Posterior vena cava (tissue), 2 donors: ENCODE data around the gene SERPINB5. TPM values are rescaled to one million over a fixed set of nuclear protein-coding genes. Genes with fewer than 3 reads are reported as not detected.

ENCODE experiments used
- DNase-seq: peaks from one replicate; pipeline ENCODE4 v3.0.0-alpha.2; 2020; ENCODE audit warnings: low spot score
- intact Hi-C, 2 donors: fragments of 100-400 bp; cut with DNase I; formaldehyde crosslinking; loops; one replicate each; pipeline versions ENCODE4 v1.14.1 to v1.14.2; 2022 to 2023
- total RNA-seq, 2 donors: library from RNA; stranded (reverse); fragmentation: NEBNext Ultra II Directional; extraction: Animal tissue kit (Norgen Biotek cat#: 25700); gene quantifications; one replicate each; pipeline ENCODE4 v1.2.1, GENCODE V29; 2021
- donor health status: DM: yes; HTN: yes; CAD: no.
- donor health status: DM: yes; HTN: yes; CAD: no.

Gene SERPINB5
- total RNA-seq, 2 donors from 2014 or later, result not detected

- intact Hi-C loops, result loop anchor here in 1 of 2 donors (10.0 kb wide), 2 partner anchors 60 to 330 kb away; no protein-coding TSS in a partner anchor
- no peak for DNase-seq
These were observed 38.3 kb downstream of the SERPINB5 start for GRCh38 chr18:63514888-63515678.

GRCh38 chr18:63515801-63516200 lies 39.0 kb downstream of the SERPINB5 start:
- intact Hi-C loops, result loop anchor here in 1 of 2 donors (10.0 kb wide), 2 partner anchors 59 to 329 kb away; no protein-coding TSS in a partner anchor
- DNase-seq, result no peak

GRCh38 chr18:63518178-63519012 lies 41.6 kb downstream of the SERPINB5 start:
- no peak for DNase-seq
- intact Hi-C loops, result loop anchor here in 1 of 2 donors (10.0 kb wide), 2 partner anchors 56 to 326 kb away; no protein-coding TSS in a partner anchor

GRCh38 chr18:63520053-63520685 lies 43.4 kb downstream of the SERPINB5 start:
- DNase-seq, result no peak
- intact Hi-C loops, result no loop called here

- intact Hi-C loops, result no loop called here
- DNase-seq, result no peak
These were observed 46.9 kb downstream of the SERPINB5 start for GRCh38 chr18:63523660-63524059.

- intact Hi-C loops, result no loop called here
- DNase-seq, result no peak
These were observed 50.5 kb downstream of the SERPINB5 start for GRCh38 chr18:63527251-63527650.

GRCh38 chr18:63528863-63529492 lies 52.2 kb downstream of the SERPINB5 start:
- DNase-seq, result no peak
- intact Hi-C loops, result no loop called here

GRCh38 chr18:63532471-63532870 lies 55.7 kb downstream of the SERPINB5 start:
- no peak for DNase-seq
- intact Hi-C loops, result no loop called here

GRCh38 chr18:63534615-63535014 lies 57.9 kb downstream of the SERPINB5 start:
- intact Hi-C loops, result no loop called here

GRCh38 chr18:63539904-63540510 lies 63.2 kb downstream of the SERPINB5 start:
- intact Hi-C loops, result no loop called here
- DNase-seq, result no peak

More at GRCh38 chr18:63534615-63535014, 57.9 kb downstream of the SERPINB5 start:
- DNase-seq, result no peak

GRCh38 chr18:63542069-63542468 lies 65.3 kb downstream of the SERPINB5 start, which contains the start of gene SERPINB12:
TSS of gene SERPINB12 (plus strand) at chr18:63542369. CDS start at chr18:63556160, 13,791 bp downstream.
- intact Hi-C loops, result no loop called here
- no peak for DNase-seq

- intact Hi-C loops, result no loop called here
- DNase-seq, result no peak
These were observed 67.3 kb downstream of the SERPINB5 start for GRCh38 chr18:63544017-63544416.

- intact Hi-C loops, result no loop called here
- DNase-seq, result no peak
These were observed 68.2 kb downstream of the SERPINB5 start for GRCh38 chr18:63545000-63545399.

- no peak for DNase-seq
- intact Hi-C loops, result no loop called here
These were observed 73.3 kb downstream of the SERPINB5 start for GRCh38 chr18:63550068-63550467.

- DNase-seq, result no peak
- intact Hi-C loops, result no loop called here
These were observed 75.0 kb downstream of the SERPINB5 start for GRCh38 chr18:63551769-63552168.

GRCh38 chr18:63552581-63552980 lies 75.8 kb downstream of the SERPINB5 start:
- intact Hi-C loops, result no loop called here
- DNase-seq, result no peak

- intact Hi-C loops, result no loop called here
- DNase-seq, result no peak
These were observed 76.3 kb downstream of the SERPINB5 start for GRCh38 chr18:63553081-63553480.
